Measurements from ENCODE around the gene SMG6.

Gene SMG6

GRCh38 chr17:2222301-2222700, 81.3 kb downstream of the SMG6 start:
- no peak for ATAC-seq
- TF ChIP-seq ZNF8 (CRISPR knock-in tag; IDR thresholded peaks at IDR 0.05) (no peak), ZC3H10 (CRISPR knock-in tag; IDR thresholded peaks at IDR 0.05) (no peak), ZNF565 (CRISPR knock-in tag; conservative IDR thresholded peaks at IDR 0.05; ENCODE audit: low read depth) (no peak), SNAI2 (CRISPR knock-in tag; IDR thresholded peaks at IDR 0.05) (no peak), ZFP3 (CRISPR knock-in tag; IDR thresholded peaks at IDR 0.05) (no peak)

- no peak for ATAC-seq
Measured at GRCh38 chr17:2218426-2218825, 85.2 kb downstream of the SMG6 start.

GRCh38 chr17:2215616-2216364, 87.8 kb downstream of the SMG6 start:
- peak; percentile 80 for ATAC-seq
- TF ChIP-seq BACH2 (CRISPR knock-in tag; IDR thresholded peaks at IDR 0.05; ENCODE audit: borderline replicate concordance) (no peak), CREB5 (CRISPR knock-in tag; IDR thresholded peaks at IDR 0.05; ENCODE audit: low read depth) (no peak), TCF4 (CRISPR knock-in tag; IDR thresholded peaks at IDR 0.05; ENCODE audit: borderline replicate concordance) (no peak), ISL1 (CRISPR knock-in tag; IDR thresholded peaks at IDR 0.05) (no peak), CSDC2 (CRISPR knock-in tag; IDR thresholded peaks at IDR 0.05) (no peak; the same call in 1 of the 2 replicates), PPARA (CRISPR knock-in tag; IDR thresholded peaks at IDR 0.05; ENCODE audit: borderline replicate concordance) (no peak), PATZ1 (CRISPR knock-in tag; IDR thresholded peaks at IDR 0.05; ENCODE audit: borderline replicate concordance) (no peak), TSHZ2 (CRISPR knock-in tag; IDR thresholded peaks at IDR 0.05) (0 out of 2 replicates have a peak, but pooled peaks have one; percentile 26), TOX (CRISPR knock-in tag; IDR thresholded peaks at IDR 0.05; ENCODE audit: borderline replicate concordance) (no peak), ZFP30 (CRISPR knock-in tag; IDR thresholded peaks at IDR 0.05) (no peak), CSRNP3 (CRISPR knock-in tag; IDR thresholded peaks at IDR 0.05) (no peak), POU6F1 (CRISPR knock-in tag; IDR thresholded peaks at IDR 0.05; ENCODE audit: borderline replicate concordance, low read depth) (no peak), ZNF8 (CRISPR knock-in tag; IDR thresholded peaks at IDR 0.05) (no peak), ZC3H10 (CRISPR knock-in tag; IDR thresholded peaks at IDR 0.05) (no peak), ZNF565 (CRISPR knock-in tag; conservative IDR thresholded peaks at IDR 0.05; ENCODE audit: low read depth) (no peak), GLIS3 (CRISPR knock-in tag; IDR thresholded peaks at IDR 0.05) (no peak), ZFP3 (CRISPR knock-in tag; IDR thresholded peaks at IDR 0.05) (no peak), ARNTL (CRISPR knock-in tag; IDR thresholded peaks at IDR 0.05; ENCODE audit: borderline replicate concordance, low read depth) (no peak), ZNF70 (CRISPR knock-in tag; IDR thresholded peaks at IDR 0.05) (peak; percentile 21; the same call in 1 of the 2 replicates)

More at GRCh38 chr17:2218426-2218825, 85.2 kb downstream of the SMG6 start:
- TF ChIP-seq SNAI2 (CRISPR knock-in tag; IDR thresholded peaks at IDR 0.05) (no peak), POU6F1 (CRISPR knock-in tag; IDR thresholded peaks at IDR 0.05; ENCODE audit: borderline replicate concordance, low read depth) (no peak), CREB5 (CRISPR knock-in tag; IDR thresholded peaks at IDR 0.05; ENCODE audit: low read depth) (no peak)
